HCT116 (cell line): ENCODE results near the gene SLC4A2. TPM values are rescaled to one million over a fixed set of nuclear protein-coding genes. Genes with fewer than 3 reads are reported as not detected.
A peak's percentile ranks its signal among the peaks of the same experiment; 100 is the strongest.

Experiments
- ATAC-seq: fragments of 200-7000 bp; cut with Tn5 transposase; 2 replicates; pipeline ENCODE4 v1.9.1; 2020; ENCODE audit warnings: mild to moderate bottlenecking, moderate library complexity
- BruUV-seq: library from RNA; stranded (reverse); fragments of 400-500 nt; replicated peaks from 2 replicates; lab custom pipeline; 2021; lab: Mats Ljungman, UMichigan
- CTCF ChIA-PET: fragments of 300-600 bp; sonication (Branson Sonifier 250); formaldehyde crosslinking; loops from one replicate; lab custom pipeline; 2021; ENCODE audit warnings: antibody characterized with exemption; lab: Charles Lee
- POLR2A ChIA-PET: fragments of 300-600, 350-600 bp; sonication (Branson Sonifier 250); formaldehyde crosslinking; loops from one replicate; lab custom pipeline; 2021; ENCODE audit warnings: antibody characterized with exemption; lab: Charles Lee
- RAD21 ChIA-PET, 2 experiments: fragments of 300-600 bp; sonication (Branson Sonifier 250); formaldehyde crosslinking; loops; one replicate each; lab custom pipeline; 2023; ENCODE audit warnings: low total read pairs in 2 of 2; ENCODE audit not compliant: uncharacterized antibody in 2 of 2, unreplicated experiment in 2 of 2, low non-redundant PET in 1 of 2; lab: Charles Lee
- DNase-seq: peaks from one replicate; pipeline ENCODE4 v3.0.0-alpha.2; 2010; ENCODE audit warnings: low read depth, low spot score
- H2AFZ ChIP-seq: fragments of 200-600 bp; shearing (Covaris generic), sonication (generic); 2 replicates; pipeline ENCODE4 v1.6.1; 2017; ENCODE audit warnings: low read depth, mixed run types, mixed read lengths, antibody characterized with exemption, low read length; ENCODE audit not compliant: poor library complexity, severe bottlenecking
- H3K27ac ChIP-seq: 2 replicates; pipeline ENCODE4 v1.5.1; 2012; ENCODE audit warnings: low read depth, low read length
- H3K27me3 ChIP-seq: fragments of 200-600 bp; sonication (generic); 2 replicates; pipeline ENCODE4 v1.6.1; 2016; ENCODE audit warnings: mixed run types, low read length, mixed read lengths; ENCODE audit not compliant: insufficient read depth
- H3K36me3 ChIP-seq, 2 experiments: fragments of 200-500 bp in 1 of 2; fragments of 200-600 bp in 1 of 2; sonication (Bioruptor generic) in 1 of 2; sonication (generic) in 1 of 2; 2 replicates each; pipeline versions ENCODE4 v1.5.1 to v1.6.1; 2014 to 2016; ENCODE audit warnings: low read length in 2 of 2, inconsistent platforms in 1 of 2, mixed read lengths in 1 of 2, mixed run types in 1 of 2; ENCODE audit not compliant: insufficient read depth in 2 of 2, control insufficient read depth in 1 of 2
- H3K4me1 ChIP-seq, 2 experiments: fragments of 200-600 bp in 1 of 2; sonication (generic) in 1 of 2; 2 replicates each; pipeline versions ENCODE4 v1.5.1 to v1.6.1; 2012 to 2017; ENCODE audit warnings: low read length in 2 of 2, inconsistent platforms in 1 of 2, mild to moderate bottlenecking in 1 of 2, mixed read lengths in 1 of 2, mixed run types in 1 of 2, moderate library complexity in 1 of 2; ENCODE audit not compliant: insufficient read depth in 2 of 2, control insufficient read depth in 1 of 2
- H3K4me2 ChIP-seq: fragments of 200-600 bp; sonication (generic); 2 replicates; pipeline ENCODE4 v1.6.1; 2017; ENCODE audit warnings: mixed run types, low read length, mixed read lengths
- H3K4me3 ChIP-seq, 2 experiments: fragments of 200-600 bp in 1 of 2; sonication (generic) in 1 of 2; replicated peaks in 1 of 2; 2 replicates each; pipeline ENCODE4 v1.5.1; 2011 to 2016; ENCODE audit warnings: low read length in 2 of 2, control low read depth in 1 of 2, low read depth in 1 of 2, mild to moderate bottlenecking in 1 of 2, mixed read lengths in 1 of 2, mixed run types in 1 of 2
- H3K79me2 ChIP-seq: fragments of 200-600 bp; sonication (generic); 2 replicates; pipeline ENCODE4 v1.6.1; 2017; ENCODE audit warnings: mild to moderate bottlenecking, mixed run types, low read length, moderate library complexity, mixed read lengths; ENCODE audit not compliant: insufficient read depth
- H3K9ac ChIP-seq: fragments of 200-600 bp; sonication (generic); 2 replicates; pipeline ENCODE4 v1.6.1; 2016; ENCODE audit warnings: low read length, mixed read lengths
- H3K9me2 ChIP-seq: fragments of 200-600 bp; sonication (generic), shearing (Covaris generic); 2 replicates; pipeline ENCODE4 v1.6.1; 2017; ENCODE audit warnings: mixed run types, mild to moderate bottlenecking, moderate library complexity; ENCODE audit not compliant: insufficient read depth
- H3K9me3 ChIP-seq, 2 experiments: fragments of 200-500 bp in 1 of 2; fragments of 200-600 bp in 1 of 2; sonication (Bioruptor generic) in 1 of 2; sonication (generic) in 1 of 2; 2 replicates each; pipeline ENCODE4 v1.6.1; 2014 to 2017; ENCODE audit warnings: low read length in 2 of 2, mixed read lengths in 2 of 2, inconsistent platforms in 1 of 2, low read depth in 1 of 2, mild to moderate bottlenecking in 1 of 2, mixed run types in 1 of 2, moderate library complexity in 1 of 2; ENCODE audit not compliant: control insufficient read depth in 1 of 2, insufficient read depth in 1 of 2
- H4K20me1 ChIP-seq: fragments of 200-600 bp; sonication (generic), shearing (Covaris generic); 2 replicates; pipeline ENCODE4 v1.6.1; 2017; ENCODE audit warnings: mixed run types, mild to moderate bottlenecking, moderate library complexity; ENCODE audit not compliant: insufficient read depth
- CBX3 ChIP-seq: IDR thresholded peaks from 2 replicates; pipeline ENCODE4 v1.6.1; 2012; ENCODE audit warnings: low read depth
- CEBPB ChIP-seq: IDR thresholded peaks from 2 replicates; pipeline ENCODE4 v1.6.1; 2012; ENCODE audit warnings: low read depth
- EZH2 ChIP-seq: fragments of 200-600 bp; sonication (generic); IDR thresholded peaks from 2 replicates; pipeline ENCODE4 v1.6.1; 2017; ENCODE audit warnings: antibody characterized with exemption, mixed run types
- JUND ChIP-seq: IDR thresholded peaks from 2 replicates; pipeline ENCODE4 v1.6.1; 2012
- ZNF274 ChIP-seq: fragments of 200-500 bp; sonication (Bioruptor generic); IDR thresholded peaks from 2 replicates; pipeline ENCODE4 v1.6.1; 2014; ENCODE audit warnings: mild to moderate bottlenecking, low read depth, low read length, inconsistent platforms
- intact Hi-C: fragments of 100-400 bp; cut with micrococcal nuclease; formaldehyde crosslinking; loops from 2 replicates; pipeline ENCODE4 v1.10.0; 2022
- total RNA-seq: library from RNA; stranded (reverse); gene quantifications from one replicate; pipeline ENCODE4 v1.2.1, GENCODE V29; 2021; ENCODE audit not compliant: unreplicated experiment
- TF ChIP-seq, protein P1 (sequence below), 3 experiments: fragments of 200-600 bp in 1 of 3; sonication (generic) in 1 of 3; IDR thresholded peaks in 2 of 3; conservative IDR thresholded peaks in 1 of 3; 2 replicates each; pipeline ENCODE4 v1.5.1; 2012 to 2017; ENCODE audit warnings: low read depth in 2 of 3, low read length in 2 of 3, antibody characterized with exemption in 1 of 3, borderline replicate concordance in 1 of 3, control low read depth in 1 of 3, mild to moderate bottlenecking in 1 of 3, mixed read lengths in 1 of 3, mixed run types in 1 of 3, moderate library complexity in 1 of 3; ENCODE audit not compliant: insufficient read depth in 1 of 3
- TF ChIP-seq, protein P2 (sequence below): IDR thresholded peaks from 2 replicates; pipeline ENCODE4 v1.6.1; 2012

Gene SLC4A2
- total RNA-seq, 1 experiment from 2014 or later, result 240 TPM

- no TSS peak for BruUV-seq
- H2AFZ ChIP-seq, result no peak overlapping the region
- peak overlapping the region; percentile 38; the same call in 1 of the 2 replicates for H3K9ac ChIP-seq
- CTCF ChIA-PET, result interaction anchor here (0.6 to 5.2 kb wide), 13 partner anchors 9 to 120 kb away, joined by 3 to 59 read pairs (median 4); partner anchors contain the start of genes ABCB8, FASTK and NOS3
- no peaks in the 10 kb centered on the region for H3K9me3 ChIP-seq
- H3K4me1 ChIP-seq, result peaks cover 0 to 21% of the 10 kb centered on the region in 2 experiments; a peak in 2 of 4 replicates
- intact Hi-C loops, result loop anchor here (1.0 to 10.0 kb wide), 3 partner anchors 55 to 244 kb away; no protein-coding TSS in a partner anchor
- no peaks in the 10 kb centered on the region for H3K27me3 ChIP-seq
- no peak overlapping the region for H3K4me3 ChIP-seq
- no peaks in the 10 kb centered on the region for H3K9me2 ChIP-seq
- peak overlapping the region; percentile 60 for H3K4me2 ChIP-seq
- peak overlapping the region; percentile 8; the same call in 1 of the 2 replicates for H3K27ac ChIP-seq
- no peaks in the 10 kb centered on the region for H3K79me2 ChIP-seq
- RAD21 ChIA-PET, result interaction anchor here (0.5 to 1.0 kb wide), 4 partner anchors 9 to 228 kb away, joined by 3 read pairs; no protein-coding TSS in a partner anchor
- TF ChIP-seq JUND (no peak), CBX3 (no peak), ZNF274 (no peak), EZH2 (no peak), CEBPB (no peak)
- TF ChIP-seq, protein P1, sequence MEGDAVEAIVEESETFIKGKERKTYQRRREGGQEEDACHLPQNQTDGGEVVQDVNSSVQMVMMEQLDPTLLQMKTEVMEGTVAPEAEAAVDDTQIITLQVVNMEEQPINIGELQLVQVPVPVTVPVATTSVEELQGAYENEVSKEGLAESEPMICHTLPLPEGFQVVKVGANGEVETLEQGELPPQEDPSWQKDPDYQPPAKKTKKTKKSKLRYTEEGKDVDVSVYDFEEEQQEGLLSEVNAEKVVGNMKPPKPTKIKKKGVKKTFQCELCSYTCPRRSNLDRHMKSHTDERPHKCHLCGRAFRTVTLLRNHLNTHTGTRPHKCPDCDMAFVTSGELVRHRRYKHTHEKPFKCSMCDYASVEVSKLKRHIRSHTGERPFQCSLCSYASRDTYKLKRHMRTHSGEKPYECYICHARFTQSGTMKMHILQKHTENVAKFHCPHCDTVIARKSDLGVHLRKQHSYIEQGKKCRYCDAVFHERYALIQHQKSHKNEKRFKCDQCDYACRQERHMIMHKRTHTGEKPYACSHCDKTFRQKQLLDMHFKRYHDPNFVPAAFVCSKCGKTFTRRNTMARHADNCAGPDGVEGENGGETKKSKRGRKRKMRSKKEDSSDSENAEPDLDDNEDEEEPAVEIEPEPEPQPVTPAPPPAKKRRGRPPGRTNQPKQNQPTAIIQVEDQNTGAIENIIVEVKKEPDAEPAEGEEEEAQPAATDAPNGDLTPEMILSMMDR (IDR thresholded peaks at IDR 0.05 in 2 of 3, conservative IDR thresholded peaks at IDR 0.05 in 1 of 3; ENCODE audit: borderline replicate concordance in 1 of 3, insufficient read depth in 1 of 3, low read depth in 2 of 3, low read length in 2 of 3), result no peak
- TF ChIP-seq, protein P2, sequence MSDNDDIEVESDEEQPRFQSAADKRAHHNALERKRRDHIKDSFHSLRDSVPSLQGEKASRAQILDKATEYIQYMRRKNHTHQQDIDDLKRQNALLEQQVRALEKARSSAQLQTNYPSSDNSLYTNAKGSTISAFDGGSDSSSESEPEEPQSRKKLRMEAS, result no peak
- TF ChIP-seq, all 23 proteins: peak for 0
- no peaks in the 10 kb centered on the region for H4K20me1 ChIP-seq
- no peaks in the 10 kb centered on the region for H3K36me3 ChIP-seq
- no peak for DNase-seq
- no peak for ATAC-seq
- POLR2A ChIA-PET, result interaction anchor here (0.6 to 2.0 kb wide), 3 partner anchors 9 to 42 kb away, joined by 4 to 10 read pairs (median 5); partner anchors contain the start of gene ABCB8
Measured at GRCh38 chr7:151018421-151019129, 40.8 kb upstream of the SLC4A2 start.
